ENCODE measurements around the gene GUCY2C. TPM values are rescaled to one million over a fixed set of nuclear protein-coding genes. Genes with fewer than 3 reads are reported as not detected.
"Not testable (repeated sequence)": the region's sequence is repeated elsewhere in the genome, so short reads cannot be mapped to it uniquely, and the experiment has no call there.

GUCY2C gene
- total RNA-seq, 6 experiments from 2014 or later, result 0.06 TPM; not detected in 5

DNA sequence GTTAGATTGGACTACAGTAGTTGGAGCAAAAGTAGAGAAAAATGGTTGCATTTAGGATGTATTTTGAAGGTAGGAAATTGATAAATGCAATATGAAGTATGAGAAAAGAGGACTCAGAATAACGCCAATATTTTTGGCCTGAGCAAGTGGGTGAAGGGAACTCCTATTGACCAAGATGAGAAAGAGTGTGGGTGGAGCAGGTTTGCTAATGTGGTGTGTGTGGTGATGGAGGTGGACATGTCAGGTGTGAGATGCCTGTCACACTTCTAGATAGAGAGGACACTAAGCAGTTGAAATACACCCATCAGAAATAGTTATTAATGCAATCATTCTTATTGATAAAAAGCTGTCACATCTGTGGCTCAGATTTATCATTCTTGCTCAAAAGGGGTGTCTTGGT is 7.3 kb downstream of the GUCY2C start:
- no peaks in the 10 kb centered on the region for H3K9me3 Mint-ChIP-seq
- no peaks in the 10 kb centered on the region for H3K36me3 Mint-ChIP-seq (ENCODE audit: low read depth)
- no peak overlapping the region for H3K4me3 Mint-ChIP-seq
- peaks cover 6% of the 10 kb centered on the region; the same call in 1 of the 2 replicates for H3K27me3 Mint-ChIP-seq (ENCODE audit: insufficient read depth)
- no peak overlapping the region for H3K27ac Mint-ChIP-seq
- no peaks in the 10 kb centered on the region for H3K4me1 Mint-ChIP-seq (ENCODE audit: low read depth)
- no peak for DNase-seq
- TF ChIP-seq, protein P1, sequence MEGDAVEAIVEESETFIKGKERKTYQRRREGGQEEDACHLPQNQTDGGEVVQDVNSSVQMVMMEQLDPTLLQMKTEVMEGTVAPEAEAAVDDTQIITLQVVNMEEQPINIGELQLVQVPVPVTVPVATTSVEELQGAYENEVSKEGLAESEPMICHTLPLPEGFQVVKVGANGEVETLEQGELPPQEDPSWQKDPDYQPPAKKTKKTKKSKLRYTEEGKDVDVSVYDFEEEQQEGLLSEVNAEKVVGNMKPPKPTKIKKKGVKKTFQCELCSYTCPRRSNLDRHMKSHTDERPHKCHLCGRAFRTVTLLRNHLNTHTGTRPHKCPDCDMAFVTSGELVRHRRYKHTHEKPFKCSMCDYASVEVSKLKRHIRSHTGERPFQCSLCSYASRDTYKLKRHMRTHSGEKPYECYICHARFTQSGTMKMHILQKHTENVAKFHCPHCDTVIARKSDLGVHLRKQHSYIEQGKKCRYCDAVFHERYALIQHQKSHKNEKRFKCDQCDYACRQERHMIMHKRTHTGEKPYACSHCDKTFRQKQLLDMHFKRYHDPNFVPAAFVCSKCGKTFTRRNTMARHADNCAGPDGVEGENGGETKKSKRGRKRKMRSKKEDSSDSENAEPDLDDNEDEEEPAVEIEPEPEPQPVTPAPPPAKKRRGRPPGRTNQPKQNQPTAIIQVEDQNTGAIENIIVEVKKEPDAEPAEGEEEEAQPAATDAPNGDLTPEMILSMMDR (IDR thresholded peaks at IDR 0.05), result no peak

DNA sequence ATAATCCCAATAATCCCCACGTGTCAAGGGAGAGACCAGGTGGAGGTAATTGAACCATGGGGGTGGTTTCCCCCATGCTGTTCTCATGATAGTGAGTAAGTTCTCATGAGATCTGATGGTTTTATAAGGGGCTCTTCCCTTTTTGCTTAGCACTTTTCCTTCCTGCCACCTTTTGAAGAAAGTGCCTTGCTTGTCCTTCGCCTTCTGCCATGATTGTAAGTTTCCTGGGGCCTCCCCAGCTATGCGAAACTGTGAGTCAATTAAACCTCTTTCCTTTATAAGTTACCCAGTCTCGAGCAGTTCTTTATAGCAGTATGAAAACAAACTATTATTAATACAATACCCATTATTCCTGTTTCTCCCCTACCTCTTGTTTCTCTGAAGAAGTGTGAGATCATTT is 14.2 kb downstream of the GUCY2C start:
- H3K36me3 Mint-ChIP-seq (ENCODE audit: low read depth); H3K4me1 Mint-ChIP-seq (ENCODE audit: low read depth); DNase-seq; H3K9me3 Mint-ChIP-seq; H3K4me3 Mint-ChIP-seq; H3K27me3 Mint-ChIP-seq (ENCODE audit: insufficient read depth); H3K27ac Mint-ChIP-seq: not testable (repeated sequence)

DNA sequence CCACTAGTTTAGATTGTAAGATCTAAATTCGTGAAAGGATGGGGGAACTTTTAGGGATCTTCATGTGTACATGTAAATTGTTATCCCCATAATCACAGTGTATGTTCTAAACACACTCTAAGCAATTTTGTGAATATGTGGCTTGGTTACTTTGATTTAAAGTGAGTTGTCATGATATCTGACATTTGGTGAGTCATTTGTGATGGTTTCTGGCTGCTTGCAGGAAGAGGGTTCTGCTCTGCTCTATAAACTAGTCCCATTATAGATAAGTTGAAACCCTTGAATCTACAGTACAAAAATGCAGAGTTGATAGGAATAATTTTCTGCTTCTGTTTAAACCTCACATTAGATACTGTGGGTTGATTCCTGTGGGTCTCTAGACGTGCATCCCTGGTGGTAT is 14.8 kb downstream of the GUCY2C start:
- no peak for DNase-seq
- no peaks in the 10 kb centered on the region for H3K36me3 Mint-ChIP-seq (ENCODE audit: low read depth)
- H3K4me3 Mint-ChIP-seq, result no peak overlapping the region
- H3K9me3 Mint-ChIP-seq, result no peaks in the 10 kb centered on the region
- H3K27ac Mint-ChIP-seq, result no peak overlapping the region
- H3K27me3 Mint-ChIP-seq (ENCODE audit: insufficient read depth), result no peaks in the 10 kb centered on the region
- no peaks in the 10 kb centered on the region for H3K4me1 Mint-ChIP-seq (ENCODE audit: low read depth)
- TF ChIP-seq, protein P1 (IDR thresholded peaks at IDR 0.05), result no peak

DNA sequence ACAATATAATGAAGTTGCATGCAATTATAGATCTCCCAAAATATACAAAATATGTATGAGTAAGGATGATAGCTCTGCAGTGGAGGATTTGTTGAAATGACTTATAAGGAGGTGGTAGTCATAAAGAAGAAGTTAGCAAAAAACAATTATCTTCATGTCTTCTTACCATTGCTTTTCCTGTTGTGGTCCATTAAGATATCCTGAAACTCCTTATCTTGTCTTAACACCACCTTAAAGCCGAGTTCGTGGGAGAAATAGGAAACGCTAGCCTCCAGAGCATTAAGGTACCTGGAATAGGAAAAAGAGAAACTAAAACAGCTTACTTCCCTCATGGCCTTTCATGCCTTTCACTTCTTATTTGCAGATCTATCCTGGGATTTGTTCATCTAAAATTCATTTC is 15.2 kb downstream of the GUCY2C start:
- Mint-ChIP-seq H3K27me3 (ENCODE audit: insufficient read depth) (no peaks in the 10 kb centered on the region), H3K9me3 (no peaks in the 10 kb centered on the region), H3K4me3 (no peak overlapping the region), H3K4me1 (ENCODE audit: low read depth) (no peaks in the 10 kb centered on the region), H3K27ac (no peak overlapping the region), H3K36me3 (ENCODE audit: low read depth) (no peaks in the 10 kb centered on the region)
- TF ChIP-seq, protein P1 (IDR thresholded peaks at IDR 0.05), result no peak
- no peak for DNase-seq

DNA sequence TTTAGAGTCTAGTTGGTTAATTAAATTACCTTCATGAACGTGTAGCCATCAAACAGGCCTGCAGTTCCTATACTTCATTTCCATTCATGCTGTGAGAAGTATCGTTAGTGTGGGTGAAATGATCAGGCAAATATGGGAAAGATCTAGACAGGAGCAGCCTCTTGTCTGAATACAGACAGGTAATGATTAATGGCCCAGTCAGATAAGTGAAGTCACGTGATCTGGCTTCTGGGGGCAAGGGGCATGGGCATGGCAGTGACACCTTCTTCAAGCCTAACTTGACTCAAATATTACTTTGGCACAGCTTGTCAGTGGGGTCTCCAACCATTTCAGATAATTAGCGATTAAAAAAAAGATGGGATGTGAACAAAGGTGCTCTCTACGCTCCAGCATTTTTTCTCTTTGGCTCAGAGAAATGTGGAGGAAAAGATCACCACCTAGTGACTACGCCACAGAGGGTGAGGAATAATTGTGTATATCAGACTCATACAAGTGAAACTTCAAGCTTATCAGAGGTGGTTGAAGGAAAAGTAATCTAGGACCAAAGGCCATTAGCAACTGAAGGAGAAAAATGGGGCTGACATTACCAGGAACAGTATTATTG is 17.8 kb downstream of the GUCY2C start:
- no peak overlapping the region for H3K4me3 Mint-ChIP-seq
- no peaks in the 10 kb centered on the region for H3K9me3 Mint-ChIP-seq
- no peaks in the 10 kb centered on the region for H3K36me3 Mint-ChIP-seq (ENCODE audit: low read depth)
- no peak for DNase-seq
- no peaks in the 10 kb centered on the region for H3K4me1 Mint-ChIP-seq (ENCODE audit: low read depth)
- TF ChIP-seq, protein P1 (IDR thresholded peaks at IDR 0.05), result no peak
- H3K27me3 Mint-ChIP-seq (ENCODE audit: insufficient read depth), result no peaks in the 10 kb centered on the region
- no peak overlapping the region for H3K27ac Mint-ChIP-seq

DNA sequence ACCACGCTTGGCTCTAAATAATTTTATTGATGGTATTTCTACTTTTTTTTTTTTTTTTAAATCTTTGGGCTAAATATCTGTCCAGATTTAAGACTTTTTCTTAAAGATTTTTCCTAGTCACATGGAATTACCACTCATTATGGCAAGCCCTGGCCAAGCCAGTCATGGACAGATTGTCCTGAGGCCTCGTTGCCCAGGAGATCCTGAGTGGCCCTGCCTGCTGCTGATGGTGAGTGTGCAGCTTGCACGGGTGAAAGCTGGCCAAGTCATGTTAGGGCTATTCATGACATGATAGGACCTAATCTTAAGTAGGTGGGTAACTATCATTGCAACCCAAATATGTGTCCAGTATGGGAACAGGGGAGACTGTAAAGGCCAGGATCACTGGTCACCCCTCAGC is 27.8 kb downstream of the GUCY2C start:
- no peaks in the 10 kb centered on the region for H3K9me3 Mint-ChIP-seq
- TF ChIP-seq, protein P1 (IDR thresholded peaks at IDR 0.05), result no peak
- H3K27ac Mint-ChIP-seq, result no peak overlapping the region
- no peaks in the 10 kb centered on the region for H3K36me3 Mint-ChIP-seq (ENCODE audit: low read depth)
- 0 out of 2 replicates have a peak, but pooled peaks cover 6% of the 10 kb centered on the region for H3K4me1 Mint-ChIP-seq (ENCODE audit: low read depth)
- H3K27me3 Mint-ChIP-seq (ENCODE audit: insufficient read depth), result peaks cover under 1% of the 10 kb centered on the region; the same call in 1 of the 2 replicates
- DNase-seq, result no peak
- no peak overlapping the region for H3K4me3 Mint-ChIP-seq
